ENCODE results near the gene VAV3. TPM values are rescaled to one million over a fixed set of nuclear protein-coding genes. Genes with fewer than 3 reads are reported as not detected.

The VAV3 gene
- total and polyA plus RNA-seq, 4 donors = 1.7 to 14.4 (median 7.6) TPM

GRCh38 chr1:107593501-107594209, 371.3 kb downstream of the VAV3 start:
- no peak for ATAC-seq (ENCODE audit: insufficient read depth, low FRiP score)
- TF ChIP-seq CTCF (IDR thresholded peaks at IDR 0.05; ENCODE audit: control extremely low read depth, extremely low read depth) = no peak
- Histone ChIP-seq H3K27ac (ENCODE audit: low read depth in 1 of 2, low read length in 1 of 2) (no peak overlapping the region), H3K27me3 (ENCODE audit: control insufficient read depth in 3 of 3, insufficient read depth in 3 of 3, low read length in 2 of 3) (no peaks in the 10 kb centered on the region), H3K36me3 (ENCODE audit: control insufficient read depth in 4 of 4, insufficient read depth in 4 of 4, low read length in 4 of 4) (no peaks in the 10 kb centered on the region), H3K9ac (ENCODE audit: insufficient read depth in 1 of 2, low read length in 2 of 2) (no peak overlapping the region), H3K9me3 (ENCODE audit: control insufficient read depth in 4 of 4, insufficient read depth in 3 of 4, low read length in 3 of 4) (no peaks in the 10 kb centered on the region), H3K4me1 (ENCODE audit: control insufficient read depth in 5 of 5, insufficient read depth in 5 of 5, low read length in 5 of 5) (peaks cover 0 to 6% (median 0%) of the 10 kb centered on the region in 5 donors), H3K4me3 (no peak overlapping the region)
- peak in 1 of 3 donors; percentile 11 for DNase-seq
- 47 to 83% methylated on average over 2 of the region's 2 CpGs for WGBS, 2 donors

- WGBS, 2 donors = 85 to 87% methylated on average over 4 of the region's 4 CpGs
- no peak for TF ChIP-seq CTCF (IDR thresholded peaks at IDR 0.05; ENCODE audit: control extremely low read depth, extremely low read depth)
- ATAC-seq (ENCODE audit: insufficient read depth, low FRiP score) (no peak), DNase-seq (no peak)
- Histone ChIP-seq H3K27me3 (ENCODE audit: control insufficient read depth in 3 of 3, insufficient read depth in 3 of 3, low read length in 2 of 3) (no peaks in the 10 kb centered on the region), H3K4me3 (no peak overlapping the region), H3K9me3 (ENCODE audit: control insufficient read depth in 4 of 4, insufficient read depth in 3 of 4, low read length in 3 of 4) (no peaks in the 10 kb centered on the region), H3K27ac (ENCODE audit: low read depth in 1 of 2, low read length in 1 of 2) (no peak overlapping the region), H3K36me3 (ENCODE audit: control insufficient read depth in 4 of 4, insufficient read depth in 4 of 4, low read length in 4 of 4) (no peaks in the 10 kb centered on the region), H3K4me1 (ENCODE audit: control insufficient read depth in 5 of 5, insufficient read depth in 5 of 5, low read length in 5 of 5) (peaks cover 0 to 6% (median 0%) of the 10 kb centered on the region in 5 donors), H3K9ac (ENCODE audit: insufficient read depth in 1 of 2, low read length in 2 of 2) (no peak overlapping the region)
Measured at GRCh38 chr1:107590900-107591622, 373.9 kb downstream of the VAV3 start.

GRCh38 chr1:107590087-107590486, 374.9 kb downstream of the VAV3 start:
- Histone ChIP-seq H3K36me3 (ENCODE audit: control insufficient read depth in 4 of 4, insufficient read depth in 4 of 4, low read length in 4 of 4) (no peaks in the 10 kb centered on the region), H3K9ac (ENCODE audit: insufficient read depth in 1 of 2, low read length in 2 of 2) (no peak overlapping the region), H3K27me3 (ENCODE audit: control insufficient read depth in 3 of 3, insufficient read depth in 3 of 3, low read length in 2 of 3) (no peaks in the 10 kb centered on the region), H3K4me3 (no peak overlapping the region), H3K9me3 (ENCODE audit: control insufficient read depth in 4 of 4, insufficient read depth in 3 of 4, low read length in 3 of 4) (no peaks in the 10 kb centered on the region), H3K27ac (ENCODE audit: low read depth in 1 of 2, low read length in 1 of 2) (no peak overlapping the region), H3K4me1 (ENCODE audit: control insufficient read depth in 5 of 5, insufficient read depth in 5 of 5, low read length in 5 of 5) (peaks cover 0 to 6% (median 0%) of the 10 kb centered on the region in 5 donors)
- TF ChIP-seq CTCF (IDR thresholded peaks at IDR 0.05; ENCODE audit: control extremely low read depth, extremely low read depth) = no peak
- ATAC-seq (ENCODE audit: insufficient read depth, low FRiP score) (no peak), DNase-seq (no peak)
